ENCODE results near the gene OBSCN.

OBSCN gene

GRCh38 chr1:228415221-228415620 is 207.4 kb downstream of the OBSCN start:
- TF ChIP-seq REST (IDR thresholded peaks at IDR 0.05; ENCODE audit: insufficient read depth in 1 of 2, low read depth in 2 of 2, low read length in 2 of 2) (no peak), POLR2AphosphoS5 (IDR thresholded peaks at IDR 0.05; ENCODE audit: low read depth, low read length) (no peak), FOXP2 (optimal IDR thresholded peaks at IDR 0.05; ENCODE audit: borderline replicate concordance, extremely low read depth, extremely low read length, insufficient read depth) (no peak), TAF1 (IDR thresholded peaks at IDR 0.05; ENCODE audit: borderline replicate concordance, insufficient read depth, low read length) (no peak), SIN3A (IDR thresholded peaks at IDR 0.05; ENCODE audit: borderline replicate concordance, insufficient read depth, low read length) (no peak)

DNA sequence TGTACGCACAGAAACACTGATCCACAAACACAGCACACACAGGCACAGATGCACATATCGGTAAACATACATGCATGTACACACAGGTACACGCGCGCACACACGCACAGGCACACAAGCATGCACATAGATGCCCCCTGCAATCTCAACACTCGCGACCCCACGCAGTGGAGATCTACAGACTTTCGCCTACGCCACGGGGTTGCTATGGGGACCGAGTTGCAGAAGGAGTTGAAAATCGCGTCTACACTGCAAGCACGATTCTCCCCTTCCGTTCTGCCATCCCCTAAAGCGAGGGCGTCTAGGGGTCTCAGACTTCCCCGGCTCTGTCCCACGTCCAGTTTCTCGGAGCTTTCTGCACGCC is 208.0 kb downstream of the OBSCN start:
- TF ChIP-seq POLR2AphosphoS5 (IDR thresholded peaks at IDR 0.05; ENCODE audit: low read depth, low read length), result no peak
- TF ChIP-seq REST (IDR thresholded peaks at IDR 0.05; ENCODE audit: insufficient read depth in 1 of 2, low read depth in 2 of 2, low read length in 2 of 2), result no peak
- TF ChIP-seq SIN3A (IDR thresholded peaks at IDR 0.05; ENCODE audit: borderline replicate concordance, insufficient read depth, low read length), result no peak

GRCh38 chr1:228416217-228416933 is 208.5 kb downstream of the OBSCN start, which contains the start of gene TRIM17:
TSS of gene TRIM17 (minus strand) at chr1:228416861. CDS start at chr1:228415072, 1,789 bp downstream.
- TF ChIP-seq POLR2AphosphoS5 (IDR thresholded peaks at IDR 0.05; ENCODE audit: low read depth, low read length) (no peak), REST (IDR thresholded peaks at IDR 0.05; ENCODE audit: insufficient read depth in 1 of 2, low read depth in 2 of 2, low read length in 2 of 2) (no peak), SIN3A (IDR thresholded peaks at IDR 0.05; ENCODE audit: borderline replicate concordance, insufficient read depth, low read length) (no peak), TAF1 (IDR thresholded peaks at IDR 0.05; ENCODE audit: borderline replicate concordance, insufficient read depth, low read length) (no peak), FOXP2 (optimal IDR thresholded peaks at IDR 0.05; ENCODE audit: borderline replicate concordance, extremely low read depth, extremely low read length, insufficient read depth) (no peak)

DNA sequence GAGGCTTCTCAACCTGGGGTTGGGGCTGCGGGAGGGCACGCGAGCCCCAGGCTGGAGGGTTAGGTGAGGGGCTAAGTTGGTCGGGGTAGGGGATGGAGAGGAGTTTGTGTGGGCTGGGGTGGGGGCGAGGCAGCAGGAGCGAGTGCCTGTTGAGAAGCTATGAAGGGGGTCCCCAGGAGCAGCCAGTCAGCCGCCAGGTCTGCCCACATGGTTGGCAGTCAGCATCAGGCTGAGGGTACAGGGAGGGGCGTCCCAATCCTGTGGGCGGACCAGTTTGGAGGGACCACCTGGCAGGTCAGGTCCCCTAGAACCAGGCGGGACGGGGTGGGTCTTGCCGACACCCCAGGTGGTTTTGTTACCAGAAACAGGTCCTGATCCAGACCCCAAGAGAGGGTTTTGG is 209.2 kb downstream of the OBSCN start:
- TF ChIP-seq POLR2AphosphoS5 (IDR thresholded peaks at IDR 0.05; ENCODE audit: low read depth, low read length), result no peak
- TF ChIP-seq FOXP2 (optimal IDR thresholded peaks at IDR 0.05; ENCODE audit: borderline replicate concordance, extremely low read depth, extremely low read length, insufficient read depth), result no peak
- no peak for TF ChIP-seq TAF1 (IDR thresholded peaks at IDR 0.05; ENCODE audit: borderline replicate concordance, insufficient read depth, low read length)
- TF ChIP-seq SIN3A (IDR thresholded peaks at IDR 0.05; ENCODE audit: borderline replicate concordance, insufficient read depth, low read length), result no peak
- no peak for TF ChIP-seq REST (IDR thresholded peaks at IDR 0.05; ENCODE audit: insufficient read depth in 1 of 2, low read depth in 2 of 2, low read length in 2 of 2)
